HEK293T (cell line): ENCODE measurements around the gene ERC2.

Experiments used
- BHLHE40 ChIP-seq: fragments of 450-650 bp; IDR thresholded peaks from 2 replicates; pipeline ENCODE4 v1.6.1; 2016; ENCODE audit warnings: mild to moderate bottlenecking, moderate library complexity, borderline replicate concordance
- CTBP1 ChIP-seq: fragments of 450-650 bp; IDR thresholded peaks from 2 replicates; pipeline ENCODE4 v1.6.1; 2016; ENCODE audit warnings: borderline replicate concordance
- ELF4 ChIP-seq: fragments of 450-650 bp; IDR thresholded peaks from 2 replicates; pipeline ENCODE4 v1.6.1; 2017; ENCODE audit warnings: antibody characterized with exemption
- FOXA1 ChIP-seq: fragments of 450-650 bp; IDR thresholded peaks from 2 replicates; pipeline ENCODE4 v1.6.1; 2016; ENCODE audit warnings: mild to moderate bottlenecking
- FOXK2 ChIP-seq: fragments of 450-650 bp; IDR thresholded peaks from 2 replicates; pipeline ENCODE4 v1.6.1; 2016; ENCODE audit warnings: mild to moderate bottlenecking
- HDGF ChIP-seq: fragments of 450-650 bp; IDR thresholded peaks from 2 replicates; pipeline ENCODE4 v1.6.1; 2017; ENCODE audit warnings: antibody characterized with exemption, borderline replicate concordance
- LEF1 ChIP-seq: fragments of 450-650 bp; IDR thresholded peaks from 2 replicates; pipeline ENCODE4 v1.6.1; 2017; ENCODE audit warnings: mild to moderate bottlenecking, borderline replicate concordance
- NFRKB ChIP-seq: fragments of 450-650 bp; IDR thresholded peaks from 2 replicates; pipeline ENCODE4 v1.6.1; 2016; ENCODE audit warnings: mild to moderate bottlenecking, moderate library complexity
- PKNOX1 ChIP-seq: fragments of 450-650 bp; IDR thresholded peaks from 2 replicates; pipeline ENCODE4 v1.6.1; 2016
- SP1 ChIP-seq: fragments of 450-650 bp; IDR thresholded peaks from 2 replicates; pipeline ENCODE4 v1.6.1; 2017
- SUZ12 ChIP-seq: fragments of 450-650 bp; IDR thresholded peaks from 2 replicates; pipeline ENCODE4 v1.6.1; 2016; ENCODE audit warnings: mild to moderate bottlenecking
- TARDBP ChIP-seq: fragments of 450-650 bp; IDR thresholded peaks from 2 replicates; pipeline ENCODE4 v1.6.1; 2016
- ZNF384 ChIP-seq: fragments of 450-650 bp; IDR thresholded peaks from 2 replicates; pipeline ENCODE4 v1.6.1; 2016

- TF ChIP-seq FOXA1 = no peak
- no peak for TF ChIP-seq HDGF
- TF ChIP-seq LEF1 = no peak
- TF ChIP-seq FOXK2 = no peak
- TF ChIP-seq BHLHE40 = no peak
- TF ChIP-seq ZNF384 = no peak
- peak; percentile 53 for TF ChIP-seq PKNOX1
- TF ChIP-seq NFRKB = no peak
- TF ChIP-seq SP1 = no peak
- TF ChIP-seq SUZ12 = no peak
- no peak for TF ChIP-seq ELF4
- TF ChIP-seq CTBP1 = no peak
- TF ChIP-seq TARDBP = no peak
Observed at GRCh38 chr3:55588146-55588765, 880.0 kb downstream of the ERC2 start.
